Measurements from ENCODE around the gene INSM1.
A peak's percentile ranks its signal among the peaks of the same experiment; 100 is the strongest.

Gene INSM1, protein sequence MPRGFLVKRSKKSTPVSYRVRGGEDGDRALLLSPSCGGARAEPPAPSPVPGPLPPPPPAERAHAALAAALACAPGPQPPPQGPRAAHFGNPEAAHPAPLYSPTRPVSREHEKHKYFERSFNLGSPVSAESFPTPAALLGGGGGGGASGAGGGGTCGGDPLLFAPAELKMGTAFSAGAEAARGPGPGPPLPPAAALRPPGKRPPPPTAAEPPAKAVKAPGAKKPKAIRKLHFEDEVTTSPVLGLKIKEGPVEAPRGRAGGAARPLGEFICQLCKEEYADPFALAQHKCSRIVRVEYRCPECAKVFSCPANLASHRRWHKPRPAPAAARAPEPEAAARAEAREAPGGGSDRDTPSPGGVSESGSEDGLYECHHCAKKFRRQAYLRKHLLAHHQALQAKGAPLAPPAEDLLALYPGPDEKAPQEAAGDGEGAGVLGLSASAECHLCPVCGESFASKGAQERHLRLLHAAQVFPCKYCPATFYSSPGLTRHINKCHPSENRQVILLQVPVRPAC

GRCh38 chr20:20367575-20368417 lies at the start of gene INSM1:
TSS of gene INSM1 (plus strand) at chr20:20368104. CDS start at chr20:20368268, 164 bp downstream.
- TF ChIP-seq CTCF (conservative IDR thresholded peaks at IDR 0.05): no peak

DNA sequence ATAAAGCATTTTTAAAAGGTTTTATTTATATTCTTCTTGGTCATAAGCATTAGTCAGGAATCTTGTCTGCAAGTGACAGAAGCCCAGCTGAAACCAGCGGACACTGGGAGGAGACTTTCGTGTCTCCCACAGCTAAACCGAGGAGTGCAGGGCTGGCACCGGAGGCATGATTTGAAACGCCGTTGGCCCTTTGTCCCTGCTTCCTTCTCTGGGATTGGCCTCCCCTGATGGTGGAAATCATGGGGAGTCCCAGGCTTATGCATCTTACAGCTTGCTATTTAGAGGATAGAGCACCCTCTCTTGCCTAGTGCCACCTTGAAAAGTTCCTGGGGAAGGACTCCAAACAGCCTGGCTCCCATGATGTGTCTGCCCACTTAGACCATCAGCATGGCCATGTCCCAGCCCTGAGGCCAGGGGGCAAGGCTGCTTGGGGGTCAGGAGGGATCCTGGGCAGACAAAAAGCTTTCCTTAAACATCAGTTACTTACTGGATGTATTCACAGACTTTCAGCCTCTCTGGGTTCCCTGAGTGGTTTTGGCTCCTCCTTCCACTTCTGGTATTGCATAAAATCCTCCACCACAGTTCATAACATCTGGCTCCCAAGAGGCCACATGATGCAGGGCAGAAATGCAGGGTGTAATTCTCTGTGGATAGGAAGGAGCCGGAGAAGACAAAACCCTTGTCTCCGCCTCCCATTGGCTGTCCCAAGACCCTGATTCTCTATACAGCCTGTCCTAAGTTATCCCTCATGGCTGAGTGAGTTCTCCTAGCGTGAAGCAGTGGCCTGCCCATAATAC lies 49.3 kb upstream of the INSM1 start:
- no peak overlapping the region for H3K27ac ChIP-seq
- no peak for TF ChIP-seq CTCF (conservative IDR thresholded peaks at IDR 0.05)

More at GRCh38 chr20:20367575-20368417, at the start of gene INSM1:
- H3K27ac ChIP-seq: peak within 1 kb of the TSS; percentile 93

GRCh38 chr20:20321134-20321533 lies 46.8 kb upstream of the INSM1 start:
- no peak for TF ChIP-seq CTCF (conservative IDR thresholded peaks at IDR 0.05)
- H3K27ac ChIP-seq: no peak overlapping the region

DNA sequence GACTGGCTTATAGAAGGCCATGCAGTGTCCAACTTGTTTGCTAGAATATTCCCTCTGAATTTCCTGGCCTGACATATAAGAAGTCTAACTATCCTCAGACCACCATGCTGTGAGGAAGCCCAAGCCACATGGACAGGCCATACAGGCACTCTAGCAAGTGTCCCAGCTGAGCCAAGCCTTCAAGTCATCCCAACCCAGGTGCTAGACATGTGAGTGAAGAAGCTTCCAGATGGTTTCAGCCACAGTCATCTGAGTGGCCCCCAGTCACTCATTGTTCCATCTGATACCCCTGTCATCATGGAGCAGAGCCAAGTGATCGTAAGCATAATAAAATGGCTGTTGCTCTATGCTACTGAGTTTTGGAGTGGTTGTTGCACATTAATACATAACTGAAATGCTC lies 46.0 kb upstream of the INSM1 start:
- TF ChIP-seq CTCF (conservative IDR thresholded peaks at IDR 0.05): no peak
- no peak overlapping the region for H3K27ac ChIP-seq

- H3K27ac ChIP-seq: no peak overlapping the region
Measured at GRCh38 chr20:20322912-20323311, 45.0 kb upstream of the INSM1 start.

GRCh38 chr20:20327746-20328145 lies 40.2 kb upstream of the INSM1 start:
- H3K27ac ChIP-seq: no peak overlapping the region
- no peak for TF ChIP-seq CTCF (conservative IDR thresholded peaks at IDR 0.05)

More at GRCh38 chr20:20322912-20323311, 45.0 kb upstream of the INSM1 start:
- TF ChIP-seq CTCF (conservative IDR thresholded peaks at IDR 0.05): no peak

Data from VCaP (cell line).